VCaP (cell line): ENCODE results near the gene FIGN.

Experiments
- H3K27ac ChIP-seq: fragments of 450-650 bp; 2 replicates; pipeline ENCODE4 v1.5.1; 2017
- CTCF ChIP-seq: fragments of 450-650 bp; conservative IDR thresholded peaks from 2 replicates; pipeline ENCODE4 v1.5.1; 2017; ENCODE audit warnings: mild to moderate bottlenecking, moderate library complexity

FIGN gene

GRCh38 chr2:163556511-163556910 lies 179.3 kb downstream of the FIGN start:
- H3K27ac ChIP-seq = no peak overlapping the region
- TF ChIP-seq CTCF = no peak

DNA sequence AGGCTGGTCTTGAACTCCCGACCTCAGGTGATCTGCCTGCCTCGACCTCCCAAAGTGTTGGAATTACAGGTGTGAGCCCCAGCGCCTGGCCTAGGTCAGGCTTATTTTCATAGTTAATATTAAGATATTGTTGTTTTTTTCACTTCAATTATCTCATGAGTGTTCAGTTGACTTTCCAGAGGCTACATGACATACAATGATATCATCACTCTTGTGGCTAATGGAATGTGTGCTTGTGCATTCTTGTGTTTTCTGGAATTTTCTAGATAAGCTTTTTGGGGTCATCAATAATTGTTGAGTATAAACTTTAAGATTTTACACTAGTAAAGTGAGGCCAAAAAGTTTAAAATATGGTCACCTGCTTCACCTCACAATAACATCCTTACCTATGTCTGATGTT lies 180.9 kb downstream of the FIGN start:
- H3K27ac ChIP-seq = no peak overlapping the region
- TF ChIP-seq CTCF = no peak

DNA sequence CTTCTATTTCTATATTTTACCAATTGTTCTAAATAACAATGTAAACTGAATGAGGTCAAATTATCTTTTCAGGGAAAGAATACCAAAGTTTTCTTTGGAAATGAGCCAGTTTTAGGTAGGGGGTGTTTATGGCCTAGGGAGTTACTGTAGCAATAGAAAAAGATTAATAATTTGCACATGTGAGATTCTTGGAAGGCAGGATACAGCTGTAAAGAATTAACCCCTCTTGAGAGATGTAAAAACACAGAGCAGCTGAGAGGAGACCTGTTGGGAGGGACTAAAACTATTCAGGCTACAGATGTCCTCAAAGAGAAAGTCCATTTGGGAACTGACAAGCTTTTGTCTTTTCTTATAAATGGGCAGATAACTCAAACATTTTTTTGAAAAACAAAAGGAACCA lies 182.2 kb downstream of the FIGN start:
- no peak overlapping the region for H3K27ac ChIP-seq
- TF ChIP-seq CTCF = no peak

DNA sequence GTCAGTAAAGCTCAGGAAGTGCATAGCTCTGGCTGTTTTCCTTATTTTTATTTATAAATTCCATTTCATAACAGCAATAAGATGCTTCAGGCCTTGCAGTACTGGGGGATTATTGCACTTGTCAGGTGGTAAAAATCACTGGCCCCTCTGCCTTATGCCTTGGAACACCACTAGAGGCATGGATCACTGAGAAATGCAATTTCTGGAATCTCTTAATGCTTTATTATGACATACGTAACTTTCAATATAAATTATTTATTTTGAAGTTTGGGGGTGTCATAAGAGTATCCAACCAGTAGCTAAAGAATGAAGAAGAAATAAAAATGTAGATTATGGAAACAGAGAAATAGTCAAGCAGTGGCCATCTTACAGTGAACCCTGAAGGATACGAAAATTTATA lies 183.1 kb downstream of the FIGN start:
- no peak for TF ChIP-seq CTCF
- H3K27ac ChIP-seq = no peak overlapping the region

GRCh38 chr2:163551616-163552373 lies 184.0 kb downstream of the FIGN start:
- TF ChIP-seq CTCF = no peak

GRCh38 chr2:163548970-163549369 lies 186.8 kb downstream of the FIGN start:
- H3K27ac ChIP-seq = no peak overlapping the region
- TF ChIP-seq CTCF = no peak

More at GRCh38 chr2:163551616-163552373, 184.0 kb downstream of the FIGN start:
- no peak overlapping the region for H3K27ac ChIP-seq
